Memory B cell (primary cell): Measurements from ENCODE around the gene SSU72.
A peak's percentile ranks its signal among the peaks of the same experiment; 100 is the strongest.

Source experiments
- ATAC-seq: fragments of 150-1000 bp; cut with Tn5 transposase; 2 replicates; pipeline ENCODE4 v1.10.0; 2021; ENCODE audit warnings: low read depth, mild to moderate bottlenecking, moderate library complexity
- DNase-seq, 2 donors: peaks; one replicate each; pipeline ENCODE4 v3.0.0; 2022; ENCODE audit warnings: low spot score in 2 of 2
- H3K27ac Mint-ChIP-seq: one replicate; pipeline ENCODE4 v1.8.0; 2022; ENCODE audit warnings: mild to moderate bottlenecking, moderate library complexity, mixed read lengths
- H3K27me3 Mint-ChIP-seq: one replicate; pipeline ENCODE4 v1.8.0; 2022; ENCODE audit warnings: mixed read lengths
- H3K36me3 Mint-ChIP-seq: one replicate; pipeline ENCODE4 v1.8.0; 2022; ENCODE audit warnings: mild to moderate bottlenecking, mixed read lengths
- H3K4me1 Mint-ChIP-seq: one replicate; pipeline ENCODE4 v1.8.0; 2022; ENCODE audit warnings: mixed read lengths
- H3K4me3 Mint-ChIP-seq: one replicate; pipeline ENCODE4 v1.8.0; 2022; ENCODE audit warnings: mild to moderate bottlenecking, moderate library complexity, mixed read lengths
- H3K9me3 Mint-ChIP-seq: one replicate; pipeline ENCODE4 v1.8.0; 2022; ENCODE audit warnings: mixed read lengths

Gene SSU72

DNA sequence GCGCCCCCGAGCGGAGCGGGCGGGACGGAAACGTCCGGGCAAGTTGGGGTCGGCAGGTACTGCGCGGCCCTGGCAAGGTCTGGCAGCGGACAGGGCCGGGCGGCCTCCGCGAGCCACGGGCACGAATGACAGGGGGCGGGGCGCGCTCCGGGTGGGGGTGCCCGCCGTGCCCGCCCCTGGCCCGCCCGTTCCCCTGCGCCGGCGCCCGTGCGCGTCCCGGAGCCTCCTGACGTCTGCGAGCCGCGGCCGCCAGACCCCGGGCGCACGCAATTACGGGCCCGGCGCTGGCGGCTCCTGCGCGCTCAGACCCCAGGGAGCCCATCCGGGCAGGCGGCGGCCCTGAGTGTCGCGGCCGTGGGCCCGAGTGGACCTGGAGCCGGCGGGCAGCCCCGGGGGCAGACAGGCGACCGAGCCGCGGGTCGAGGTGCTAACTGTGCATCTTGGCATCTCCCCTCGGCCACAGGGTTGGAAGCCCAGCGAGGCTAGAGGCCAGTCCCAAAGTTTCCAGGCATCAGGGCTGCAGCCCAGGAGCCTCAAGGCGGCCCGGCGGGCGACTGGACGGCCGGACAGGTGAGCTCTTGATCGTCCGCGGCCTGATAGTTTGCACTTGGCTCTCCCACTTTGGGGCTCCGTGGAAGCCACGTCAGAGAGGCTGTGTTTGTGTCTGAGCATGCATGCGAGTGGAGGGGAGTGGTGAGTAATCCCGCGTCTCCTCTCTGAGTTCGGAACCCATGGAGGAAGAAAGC is 41.6 kb upstream of the SSU72 start:
- Mint-ChIP-seq H3K27me3 (no peaks in the 10 kb centered on the region), H3K4me3 (peak overlapping the region; percentile 75), H3K36me3 (peaks cover 1% of the 10 kb centered on the region), H3K4me1 (peaks cover 9% of the 10 kb centered on the region), H3K27ac (no peak overlapping the region), H3K9me3 (no peaks in the 10 kb centered on the region)
- ATAC-seq (peak; percentile 12), DNase-seq (peak in 1 of 2 donors; percentile 64)

DNA sequence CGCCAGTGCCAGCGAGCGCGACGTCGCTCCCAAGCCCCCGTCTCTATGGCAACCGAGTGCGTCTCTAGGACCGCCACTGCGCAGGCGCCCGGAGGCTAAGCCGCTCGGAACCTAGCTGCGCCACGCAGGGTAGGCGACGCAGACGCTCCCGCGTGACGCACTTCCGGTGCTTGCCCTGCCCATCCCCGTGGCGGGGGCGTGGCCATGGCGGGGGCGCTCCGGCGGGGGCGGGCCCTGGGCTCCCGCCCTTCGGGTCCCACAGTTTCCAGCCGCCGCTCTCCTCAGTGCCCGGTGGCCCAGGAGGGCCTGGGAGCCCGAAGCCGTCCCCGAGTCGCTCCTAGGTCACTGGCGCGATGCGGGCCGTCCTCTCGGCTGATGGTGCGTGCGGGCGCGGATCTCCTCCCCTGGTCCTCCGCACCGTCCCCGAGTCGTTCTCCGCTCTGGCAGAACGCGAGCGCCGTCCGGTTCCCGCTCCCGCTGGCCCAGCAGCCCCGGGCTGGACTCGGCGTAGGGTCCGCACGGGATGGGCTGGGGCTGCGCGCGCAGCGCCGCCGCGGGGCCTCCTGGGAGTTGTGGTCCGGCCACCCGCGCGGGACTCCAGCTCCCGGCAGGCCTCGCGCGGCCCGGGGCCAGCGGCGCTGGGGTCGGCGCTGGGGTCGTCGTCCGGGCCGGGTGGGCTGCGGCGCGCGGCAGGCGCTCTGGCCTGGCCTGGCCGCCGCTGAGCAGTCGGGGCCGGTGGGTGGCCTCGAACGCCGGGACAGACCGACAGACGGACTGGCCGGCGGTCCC is 40.8 kb upstream of the SSU72 start, which contains the start of gene MIB2:
Gene MIB2, plus strand, starts transcription at position 245 of the 789 bp plus-strand sequence. CDS start 7,953 bp downstream, outside the sequence.
- DNase-seq (peak; percentile 99), ATAC-seq (peak; percentile 84)
- H3K27ac Mint-ChIP-seq, result peak within 1 kb of the TSS; percentile 96
- peaks cover 9% of the 10 kb centered on the region for H3K4me1 Mint-ChIP-seq
- H3K36me3 Mint-ChIP-seq, result peaks cover 1% of the 10 kb centered on the region
- peak within 1 kb of the TSS; percentile 99 for H3K4me3 Mint-ChIP-seq
- no peaks in the 10 kb centered on the region for H3K27me3 Mint-ChIP-seq
- no peaks in the 10 kb centered on the region for H3K9me3 Mint-ChIP-seq

DNA sequence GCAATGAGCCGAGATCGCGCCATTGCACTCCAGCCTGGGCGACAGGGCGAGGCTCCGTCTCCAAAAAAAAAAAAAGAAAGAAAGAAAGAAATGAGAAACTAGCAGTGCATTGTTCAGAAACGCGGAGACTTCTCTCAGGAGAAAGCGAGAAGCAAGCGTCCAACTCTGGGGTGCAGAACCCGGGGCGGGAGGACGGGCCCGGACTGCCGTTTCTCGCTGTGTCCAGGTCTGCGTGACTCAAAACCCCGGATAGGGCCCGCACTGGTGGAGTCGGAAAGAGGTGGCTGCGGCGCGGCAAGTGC is 40.2 kb upstream of the SSU72 start:
- ATAC-seq, result no peak
- peak overlapping the region; percentile 96 for H3K27ac Mint-ChIP-seq
- no peak for DNase-seq
- H3K9me3 Mint-ChIP-seq, result no peaks in the 10 kb centered on the region
- H3K27me3 Mint-ChIP-seq, result no peaks in the 10 kb centered on the region
- H3K4me3 Mint-ChIP-seq, result peak overlapping the region; percentile 99
- peaks cover 1% of the 10 kb centered on the region for H3K36me3 Mint-ChIP-seq
- peaks cover 11% of the 10 kb centered on the region for H3K4me1 Mint-ChIP-seq

DNA sequence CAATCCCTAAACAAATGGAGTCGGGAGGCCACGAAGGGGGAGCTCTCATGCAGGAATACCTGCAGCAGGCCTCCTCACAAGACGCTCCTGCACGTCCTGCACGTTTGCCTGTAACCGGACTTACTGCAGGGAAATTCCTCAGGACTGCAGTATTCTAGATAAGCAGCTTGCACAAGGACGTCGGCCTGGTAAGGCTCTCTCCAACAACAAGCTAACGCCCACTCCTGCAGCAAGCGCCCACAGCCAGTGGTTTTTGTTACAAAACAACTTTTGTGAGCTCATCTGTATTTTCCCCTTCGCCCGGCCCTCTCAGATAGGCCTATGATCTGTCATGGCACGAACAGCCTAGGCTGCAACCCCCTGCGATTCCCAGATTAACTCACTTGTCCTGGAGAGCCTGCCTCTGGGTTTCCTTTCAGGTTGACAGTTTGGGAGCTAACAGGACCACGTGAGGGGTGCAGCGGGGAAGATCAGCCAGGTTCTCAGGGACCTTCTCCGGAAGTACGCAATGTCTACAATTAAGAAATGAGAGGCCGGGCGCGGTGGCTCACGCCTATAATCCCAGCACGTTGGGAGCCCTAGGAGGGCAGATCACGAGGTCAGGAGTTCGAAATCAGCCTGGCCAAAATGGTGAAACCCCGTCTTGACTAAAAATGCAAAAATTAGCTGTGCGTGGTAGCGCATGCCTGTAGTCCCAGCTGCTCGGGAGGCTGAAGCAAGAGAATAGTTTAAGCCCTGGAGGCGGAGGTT is 39.7 kb upstream of the SSU72 start:
- Mint-ChIP-seq H3K4me1 (peaks cover 11% of the 10 kb centered on the region), H3K27ac (peak overlapping the region; percentile 96), H3K36me3 (peaks cover 1% of the 10 kb centered on the region), H3K27me3 (no peaks in the 10 kb centered on the region), H3K4me3 (peak overlapping the region; percentile 99), H3K9me3 (no peaks in the 10 kb centered on the region)
- DNase-seq, result no peak
- no peak for ATAC-seq

DNA sequence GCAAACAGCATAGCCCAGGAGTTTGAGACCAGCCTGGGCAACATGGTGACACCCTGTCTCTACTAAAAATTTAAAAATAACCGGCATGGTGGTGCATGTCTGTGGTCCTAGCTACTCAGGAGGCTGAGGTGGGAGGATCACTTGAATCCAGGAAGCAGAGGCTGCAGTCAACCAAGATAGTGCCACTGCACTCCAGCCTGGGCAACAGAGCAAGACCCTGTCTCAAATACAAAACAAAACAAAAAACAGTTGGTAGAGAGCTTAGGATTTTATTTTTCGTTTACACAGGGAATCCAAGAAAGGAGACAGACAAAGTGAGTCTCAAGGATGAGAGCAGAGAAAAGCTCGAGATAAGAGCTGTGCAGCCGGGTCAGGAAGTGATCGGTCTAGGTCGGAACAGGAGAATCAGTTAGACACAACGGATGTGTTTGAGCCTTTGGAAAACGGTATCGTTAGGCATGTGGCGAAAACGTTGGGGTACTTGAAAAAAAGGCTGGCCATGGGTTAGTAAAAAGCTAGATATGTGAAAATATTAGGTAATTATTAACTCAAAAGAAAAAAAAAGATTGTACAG is 38.9 kb upstream of the SSU72 start:
- H3K36me3 Mint-ChIP-seq, result no peaks in the 10 kb centered on the region
- no peaks in the 10 kb centered on the region for H3K27me3 Mint-ChIP-seq
- H3K9me3 Mint-ChIP-seq, result no peaks in the 10 kb centered on the region
- H3K4me3 Mint-ChIP-seq, result peak overlapping the region; percentile 75
- DNase-seq (no peak), ATAC-seq (no peak)
- H3K27ac Mint-ChIP-seq, result peak overlapping the region; percentile 45
- peaks cover 11% of the 10 kb centered on the region for H3K4me1 Mint-ChIP-seq

DNA sequence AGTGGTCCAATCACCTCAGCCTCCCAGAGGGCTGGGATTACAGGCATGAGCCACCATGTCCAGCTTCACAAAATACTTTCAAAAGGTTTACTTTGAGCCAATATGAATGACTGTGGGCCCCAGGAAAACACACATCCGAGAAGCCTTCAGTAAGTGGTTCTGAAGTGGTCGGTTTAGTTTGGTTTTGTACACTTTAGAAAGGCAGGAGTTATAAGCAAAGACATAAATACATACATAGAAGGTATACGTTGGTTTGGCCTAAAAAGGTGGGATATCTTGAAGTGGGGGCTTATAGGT is 37.4 kb upstream of the SSU72 start:
- no peaks in the 10 kb centered on the region for H3K36me3 Mint-ChIP-seq
- DNase-seq, result no peak
- H3K27ac Mint-ChIP-seq, result no peak overlapping the region
- H3K4me1 Mint-ChIP-seq, result peaks cover 14% of the 10 kb centered on the region
- no peak for ATAC-seq
- H3K27me3 Mint-ChIP-seq, result no peaks in the 10 kb centered on the region
- no peak overlapping the region for H3K4me3 Mint-ChIP-seq
- no peaks in the 10 kb centered on the region for H3K9me3 Mint-ChIP-seq

DNA sequence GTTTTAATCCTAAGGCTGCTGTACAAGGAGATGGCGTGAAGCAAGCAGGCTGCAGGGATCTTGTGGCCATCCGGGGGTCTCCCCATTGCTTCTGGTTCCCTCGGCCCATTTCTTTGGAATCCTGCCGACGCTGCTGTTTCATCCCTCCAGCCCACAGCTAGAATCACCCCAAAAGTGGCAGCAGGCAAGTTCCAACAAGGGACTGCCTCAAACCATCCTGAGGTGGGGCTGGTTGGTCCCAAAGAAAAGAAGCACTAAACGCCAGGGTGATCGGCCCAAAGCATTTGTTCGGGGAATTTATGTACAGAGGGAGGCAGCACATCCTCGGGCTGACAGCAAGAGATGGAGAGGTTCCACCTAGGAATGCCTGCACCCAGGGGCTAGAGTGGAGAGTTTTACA is 36.1 kb upstream of the SSU72 start:
- DNase-seq (no peak), ATAC-seq (no peak)
- H3K9me3 Mint-ChIP-seq, result no peaks in the 10 kb centered on the region
- no peak overlapping the region for H3K4me3 Mint-ChIP-seq
- H3K4me1 Mint-ChIP-seq, result peaks cover 18% of the 10 kb centered on the region
- H3K27me3 Mint-ChIP-seq, result no peaks in the 10 kb centered on the region
- H3K27ac Mint-ChIP-seq, result no peak overlapping the region
- H3K36me3 Mint-ChIP-seq, result no peaks in the 10 kb centered on the region

DNA sequence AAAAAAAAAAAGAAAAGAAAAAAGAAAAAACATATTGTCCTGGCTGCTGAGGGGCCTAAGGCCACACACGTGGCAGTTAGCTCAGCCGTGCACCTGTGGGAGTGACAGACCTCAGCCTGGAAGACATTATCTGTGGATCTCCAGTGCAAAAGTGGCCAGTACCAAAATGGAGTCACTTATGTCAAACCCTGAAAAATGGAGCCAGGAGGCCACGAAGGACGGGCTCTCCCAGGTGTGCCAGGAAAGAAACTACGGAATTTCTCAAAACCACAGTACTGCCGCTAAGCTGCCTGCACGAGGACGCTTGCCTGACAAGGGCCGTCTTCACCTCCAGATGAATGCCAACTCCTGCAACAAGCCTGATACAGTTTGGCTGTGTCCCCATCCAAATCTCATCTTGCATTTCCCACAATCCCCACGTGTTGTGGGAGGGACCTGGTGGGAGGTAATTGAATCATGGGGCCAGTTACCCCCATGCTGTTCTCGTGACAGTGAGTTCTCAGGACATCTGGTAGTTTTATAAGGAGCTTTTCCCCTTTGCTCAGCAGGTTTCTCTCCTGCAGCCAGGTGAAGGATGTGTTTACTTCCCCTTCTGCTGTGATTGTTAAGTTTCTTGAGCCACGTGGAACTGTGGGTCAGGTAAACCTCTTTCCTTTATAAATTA is 35.3 kb upstream of the SSU72 start:
- Mint-ChIP-seq H3K27ac (no peak overlapping the region), H3K27me3 (peaks cover 2% of the 10 kb centered on the region), H3K36me3 (no peaks in the 10 kb centered on the region), H3K9me3 (no peaks in the 10 kb centered on the region), H3K4me1 (peaks cover 18% of the 10 kb centered on the region), H3K4me3 (no peak overlapping the region)
- DNase-seq, result no peak
- no peak for ATAC-seq

DNA sequence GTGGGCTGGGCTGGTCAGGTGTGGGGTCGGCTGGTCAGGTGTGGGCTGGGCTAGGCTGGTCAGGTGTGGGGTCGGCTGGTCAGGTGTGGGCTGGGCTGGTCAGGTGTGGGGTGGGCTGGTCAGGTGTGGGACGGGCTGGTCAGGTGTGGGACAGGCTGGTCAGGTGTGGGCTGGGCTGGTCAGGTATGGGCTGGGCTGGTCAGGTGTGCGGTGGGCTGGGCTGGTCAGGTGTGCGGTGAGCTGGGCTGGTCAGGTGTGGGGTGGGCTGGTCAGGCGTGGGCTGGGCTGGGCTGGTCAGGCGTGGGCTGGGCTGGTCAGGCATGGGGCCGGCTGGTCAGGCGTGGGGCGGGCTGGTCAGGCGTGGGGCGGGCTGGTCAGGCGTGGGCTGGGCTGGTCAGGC is 31.6 kb upstream of the SSU72 start:
- no peak for ATAC-seq
- Mint-ChIP-seq H3K27ac (no peak overlapping the region), H3K4me3 (no peak overlapping the region), H3K27me3 (peaks cover 3% of the 10 kb centered on the region), H3K9me3 (no peaks in the 10 kb centered on the region), H3K4me1 (peaks cover 16% of the 10 kb centered on the region), H3K36me3 (no peaks in the 10 kb centered on the region)
- DNase-seq, result no peak

DNA sequence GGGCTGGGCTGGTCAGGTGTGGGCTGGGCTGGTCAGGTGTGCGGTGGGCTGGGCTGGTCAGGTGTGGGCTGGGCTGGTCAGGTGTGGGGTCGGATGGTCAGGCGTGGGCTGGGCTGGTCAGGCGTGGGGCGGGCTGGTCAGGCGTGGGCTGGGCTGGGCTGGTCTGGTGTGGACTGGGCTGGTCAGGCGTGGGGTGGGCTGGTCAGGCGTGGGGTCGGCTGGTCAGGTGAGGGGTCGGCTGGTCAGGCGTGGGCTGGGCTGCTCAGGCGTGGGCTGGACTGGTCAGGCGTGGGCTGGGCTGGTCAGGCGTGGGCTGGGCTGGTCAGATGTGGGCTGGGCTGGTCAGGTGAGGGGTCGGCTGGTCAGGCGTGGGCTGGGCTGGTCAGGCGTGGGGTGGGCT is 31.1 kb upstream of the SSU72 start:
- Mint-ChIP-seq H3K4me1 (peaks cover 16% of the 10 kb centered on the region), H3K36me3 (no peaks in the 10 kb centered on the region), H3K4me3 (no peak overlapping the region), H3K27me3 (peaks cover 3% of the 10 kb centered on the region), H3K9me3 (no peaks in the 10 kb centered on the region), H3K27ac (no peak overlapping the region)
- ATAC-seq, result no peak
- no peak for DNase-seq

DNA sequence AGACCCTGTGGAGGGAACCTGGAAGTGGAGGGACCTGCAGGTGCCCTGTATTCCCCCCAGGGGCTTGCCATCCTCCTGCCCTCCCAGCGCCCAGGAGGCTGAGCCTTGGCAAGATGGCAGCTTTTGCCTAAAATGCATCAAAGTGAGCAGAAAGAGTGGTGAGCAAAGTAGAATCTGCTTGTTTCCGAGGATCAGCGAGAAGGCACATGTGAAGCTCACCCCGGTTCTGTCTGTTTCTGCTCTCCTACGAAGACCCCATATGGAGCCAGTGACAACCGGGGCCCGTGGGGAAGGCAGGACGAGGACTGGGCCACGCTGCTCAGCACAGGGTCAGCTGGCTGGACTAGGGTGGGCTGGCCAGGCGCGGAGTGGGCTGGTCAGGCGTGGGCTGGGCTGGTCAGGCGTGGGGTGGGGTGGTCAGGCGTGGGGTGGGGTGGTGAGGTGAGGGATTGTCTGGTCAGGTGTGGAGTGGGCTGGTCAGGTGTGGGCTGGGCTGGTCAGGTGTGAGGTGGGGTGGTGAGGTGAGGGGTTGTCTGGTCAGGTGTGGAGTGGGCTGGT is 30.4 kb upstream of the SSU72 start:
- peaks cover 3% of the 10 kb centered on the region for H3K27me3 Mint-ChIP-seq
- ATAC-seq (no peak), DNase-seq (no peak)
- no peak overlapping the region for H3K4me3 Mint-ChIP-seq
- no peaks in the 10 kb centered on the region for H3K36me3 Mint-ChIP-seq
- H3K9me3 Mint-ChIP-seq, result no peaks in the 10 kb centered on the region
- peak overlapping the region; percentile 28 for H3K27ac Mint-ChIP-seq
- H3K4me1 Mint-ChIP-seq, result peaks cover 16% of the 10 kb centered on the region

DNA sequence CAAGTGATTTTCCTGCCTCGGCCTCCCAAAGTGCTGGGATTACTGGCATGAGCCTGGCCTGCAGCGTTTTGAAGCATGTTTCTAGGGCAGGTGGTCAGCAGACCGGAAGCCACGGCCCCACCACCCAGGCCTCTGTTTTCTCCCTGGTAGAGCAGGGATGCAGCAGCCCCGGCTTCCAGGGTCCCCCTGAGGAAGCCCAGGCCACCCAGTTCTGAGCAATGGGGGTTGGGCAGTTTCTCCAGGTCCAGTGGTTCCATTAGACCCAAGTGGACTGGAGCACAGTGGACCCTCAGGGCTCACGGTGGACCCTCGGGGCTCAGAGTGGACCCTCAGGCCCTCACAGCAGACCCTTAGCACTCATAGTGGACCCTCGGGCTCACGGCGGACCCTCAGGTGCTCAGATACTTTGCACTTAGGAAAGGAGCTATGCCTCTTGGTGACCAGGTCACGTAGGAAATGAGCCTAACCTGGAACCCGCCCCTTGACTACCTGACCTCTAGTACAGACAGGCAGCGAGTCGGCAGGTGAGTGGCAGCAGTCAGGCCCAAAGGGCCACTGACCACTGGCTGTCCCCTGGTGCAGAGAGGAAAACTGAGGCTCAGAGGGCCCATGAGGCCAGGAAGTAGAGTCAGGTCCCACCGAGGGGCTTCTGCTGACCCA is 29.8 kb upstream of the SSU72 start:
- peak overlapping the region; percentile 28 for H3K27ac Mint-ChIP-seq
- ATAC-seq, result no peak
- peaks cover 14% of the 10 kb centered on the region for H3K4me1 Mint-ChIP-seq
- DNase-seq, result no peak
- no peak overlapping the region for H3K4me3 Mint-ChIP-seq
- H3K27me3 Mint-ChIP-seq, result peaks cover 3% of the 10 kb centered on the region
- H3K36me3 Mint-ChIP-seq, result no peaks in the 10 kb centered on the region
- H3K9me3 Mint-ChIP-seq, result no peaks in the 10 kb centered on the region

DNA sequence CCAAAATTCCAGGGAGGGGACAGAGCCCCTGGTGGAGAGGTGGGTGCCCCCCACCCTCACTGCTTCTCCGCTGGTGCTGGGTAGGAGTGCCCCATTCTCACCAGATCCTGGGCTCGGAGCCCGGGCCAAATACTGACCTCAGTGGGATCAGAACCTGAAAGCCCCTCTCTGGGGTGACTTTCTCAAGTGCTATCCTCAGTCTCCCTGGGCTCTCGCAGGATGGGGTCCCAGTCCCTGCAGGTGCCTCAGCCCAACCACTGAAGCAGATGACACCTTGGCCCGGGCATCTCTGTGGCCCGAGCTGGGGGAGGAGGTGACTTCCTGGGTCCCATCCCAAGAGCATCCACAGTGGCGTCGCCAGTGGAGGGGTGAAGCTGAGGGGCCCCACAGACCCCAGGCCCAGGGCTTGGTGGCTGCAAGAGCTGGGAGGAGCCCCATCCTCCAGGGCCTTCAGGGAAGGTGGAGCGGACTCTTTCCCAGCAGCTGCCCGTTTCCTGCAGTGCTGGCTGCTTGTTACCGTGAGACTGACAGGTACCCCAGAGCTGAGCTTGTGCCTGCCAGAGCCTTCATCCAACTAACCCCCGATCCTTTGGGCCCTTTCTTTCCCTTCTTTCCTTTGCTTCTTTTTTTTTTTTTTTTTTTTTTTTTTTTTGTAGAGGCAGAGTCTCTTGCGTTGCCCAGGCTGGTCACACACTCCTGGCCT is 29.2 kb upstream of the SSU72 start:
- Mint-ChIP-seq H3K27me3 (peaks cover 6% of the 10 kb centered on the region), H3K9me3 (no peaks in the 10 kb centered on the region), H3K4me3 (no peak overlapping the region), H3K4me1 (peaks cover 14% of the 10 kb centered on the region), H3K27ac (no peak overlapping the region), H3K36me3 (no peaks in the 10 kb centered on the region)
- ATAC-seq (no peak), DNase-seq (no peak)
